Measurements from ENCODE around the gene GRAP2. TPM values are rescaled to one million over a fixed set of nuclear protein-coding genes. Genes with fewer than 3 reads are reported as not detected.

Gene GRAP2
- polyA plus RNA-seq, 3 donors: 0.05 to 4.2 (median 0.97) TPM

GRCh38 chr22:39960791-39961746, 60.2 kb downstream of the GRAP2 start:
- Mint-ChIP-seq H3K27ac (peak overlapping the region; percentile 60 to 93 (median 87)), H3K27me3 (ENCODE audit: low read depth in 3 of 3) (peaks cover 58 to 68% (median 61%) of the 10 kb centered on the region in 3 donors), H3K9me3 (peaks cover 0 to 18% (median 6%) of the 10 kb centered on the region in 7 donors), H3K4me1 (peaks cover 60% of the 10 kb centered on the region), H3K4me3 (peak overlapping the region; percentile 41 to 62), H3K36me3 (peaks cover 15 to 17% of the 10 kb centered on the region in 2 donors)
- H3K4me3 ChIP-seq (replicated peaks in 1 of 3; ENCODE audit: low read depth in 2 of 3, low read length in 3 of 3): peak overlapping the region in 1 of 3 experiments; percentile 51
- TF ChIP-seq, protein P1, sequence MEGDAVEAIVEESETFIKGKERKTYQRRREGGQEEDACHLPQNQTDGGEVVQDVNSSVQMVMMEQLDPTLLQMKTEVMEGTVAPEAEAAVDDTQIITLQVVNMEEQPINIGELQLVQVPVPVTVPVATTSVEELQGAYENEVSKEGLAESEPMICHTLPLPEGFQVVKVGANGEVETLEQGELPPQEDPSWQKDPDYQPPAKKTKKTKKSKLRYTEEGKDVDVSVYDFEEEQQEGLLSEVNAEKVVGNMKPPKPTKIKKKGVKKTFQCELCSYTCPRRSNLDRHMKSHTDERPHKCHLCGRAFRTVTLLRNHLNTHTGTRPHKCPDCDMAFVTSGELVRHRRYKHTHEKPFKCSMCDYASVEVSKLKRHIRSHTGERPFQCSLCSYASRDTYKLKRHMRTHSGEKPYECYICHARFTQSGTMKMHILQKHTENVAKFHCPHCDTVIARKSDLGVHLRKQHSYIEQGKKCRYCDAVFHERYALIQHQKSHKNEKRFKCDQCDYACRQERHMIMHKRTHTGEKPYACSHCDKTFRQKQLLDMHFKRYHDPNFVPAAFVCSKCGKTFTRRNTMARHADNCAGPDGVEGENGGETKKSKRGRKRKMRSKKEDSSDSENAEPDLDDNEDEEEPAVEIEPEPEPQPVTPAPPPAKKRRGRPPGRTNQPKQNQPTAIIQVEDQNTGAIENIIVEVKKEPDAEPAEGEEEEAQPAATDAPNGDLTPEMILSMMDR (IDR thresholded peaks at IDR 0.05): no peak
- no peak overlapping the region for H2AFZ ChIP-seq (ENCODE audit: insufficient read depth, low read depth, low read length, poor library complexity, severe bottlenecking)
- peak overlapping the region in 1 of 2 donors; percentile 73 for H3K27ac ChIP-seq (ENCODE audit: low read depth in 1 of 2, low read length in 2 of 2)
- peak overlapping the region; percentile 63 for H3K4me2 ChIP-seq (replicated peaks; ENCODE audit: extremely low read depth, low read length, poor library complexity, severe bottlenecking)
- no peaks in the 10 kb centered on the region for H3K9me3 ChIP-seq (replicated peaks in 1 of 2; ENCODE audit: control insufficient read depth in 1 of 2, insufficient read depth in 1 of 2, low read length in 2 of 2)
- no peaks in the 10 kb centered on the region for H3K36me3 ChIP-seq (replicated peaks in 1 of 2; ENCODE audit: control insufficient read depth in 1 of 2, insufficient read depth in 2 of 2, low read length in 2 of 2)
- intact Hi-C loops (cut with micrococcal nuclease): no loop called here
- H3K9ac ChIP-seq (ENCODE audit: insufficient read depth, low read length, poor library complexity, severe bottlenecking): no peak overlapping the region
- H4K20me1 ChIP-seq (ENCODE audit: insufficient read depth, low read length): no peaks in the 10 kb centered on the region
- no peaks in the 10 kb centered on the region for H3K79me2 ChIP-seq (ENCODE audit: insufficient read depth, low read length)
- WGBS (ENCODE audit: insufficient coverage): 14% methylated on average over 7 of the region's 13 CpGs
- peaks cover 31 to 65% of the 10 kb centered on the region in 2 donors for H3K27me3 ChIP-seq (ENCODE audit: control insufficient read depth in 2 of 2, insufficient read depth in 2 of 2, low read length in 2 of 2)
- H3K4me1 ChIP-seq (ENCODE audit: control insufficient read depth in 1 of 2, insufficient read depth in 2 of 2, low read length in 2 of 2): peaks cover 49 to 57% of the 10 kb centered on the region in 2 donors
- DNase-seq: peak; percentile 91 to 93 (median 91)

DNA sequence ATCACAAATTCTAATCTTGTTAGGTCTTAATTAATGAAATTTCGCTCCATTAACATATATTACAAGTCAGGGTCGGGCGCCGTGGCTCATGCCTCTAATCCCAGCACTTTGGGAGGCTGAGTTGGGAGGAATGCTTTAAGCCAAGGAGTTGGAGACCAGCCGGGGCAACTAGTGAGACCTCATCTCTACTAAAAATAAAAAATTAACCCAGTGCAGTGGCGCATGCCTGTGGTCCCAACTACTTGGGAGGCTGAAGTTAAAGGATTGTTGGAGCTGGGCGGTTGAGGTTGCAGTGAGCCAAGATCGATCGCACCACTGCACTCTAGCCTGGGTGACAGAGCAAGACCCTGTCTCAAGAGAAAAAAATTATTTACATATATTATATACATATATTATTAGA, 61.2 kb downstream of the GRAP2 start:
- Histone ChIP-seq H3K79me2 (ENCODE audit: insufficient read depth, low read length) (no peaks in the 10 kb centered on the region), H3K4me3 (replicated peaks in 1 of 3; ENCODE audit: low read depth in 2 of 3, low read length in 3 of 3) (peak overlapping the region in 1 of 3 experiments; percentile 51), H3K36me3 (replicated peaks in 1 of 2; ENCODE audit: control insufficient read depth in 1 of 2, insufficient read depth in 2 of 2, low read length in 2 of 2) (no peaks in the 10 kb centered on the region), H3K9me3 (replicated peaks in 1 of 2; ENCODE audit: control insufficient read depth in 1 of 2, insufficient read depth in 1 of 2, low read length in 2 of 2) (no peaks in the 10 kb centered on the region), H3K27ac (ENCODE audit: low read depth in 1 of 2, low read length in 2 of 2) (no peak overlapping the region), H3K9ac (ENCODE audit: insufficient read depth, low read length, poor library complexity, severe bottlenecking) (no peak overlapping the region), H3K4me2 (replicated peaks; ENCODE audit: extremely low read depth, low read length, poor library complexity, severe bottlenecking) (no peak overlapping the region), H2AFZ (ENCODE audit: insufficient read depth, low read depth, low read length, poor library complexity, severe bottlenecking) (no peak overlapping the region), H3K4me1 (ENCODE audit: control insufficient read depth in 1 of 2, insufficient read depth in 2 of 2, low read length in 2 of 2) (peaks cover 43 to 50% of the 10 kb centered on the region in 2 donors), H3K27me3 (ENCODE audit: control insufficient read depth in 2 of 2, insufficient read depth in 2 of 2, low read length in 2 of 2) (peaks cover 36 to 74% of the 10 kb centered on the region in 2 donors), H4K20me1 (ENCODE audit: insufficient read depth, low read length) (no peaks in the 10 kb centered on the region)
- peaks cover 15 to 17% of the 10 kb centered on the region in 2 donors for H3K36me3 Mint-ChIP-seq
- no peak for DNase-seq
- peaks cover 62 to 68% (median 67%) of the 10 kb centered on the region in 3 donors for H3K27me3 Mint-ChIP-seq (ENCODE audit: low read depth in 3 of 3)
- H3K4me3 Mint-ChIP-seq: peak overlapping the region in 1 of 2 donors; percentile 61
- intact Hi-C loops (cut with micrococcal nuclease): no loop called here
- H3K27ac Mint-ChIP-seq: peak overlapping the region; percentile 42 to 93 (median 75)
- TF ChIP-seq, protein P1 (IDR thresholded peaks at IDR 0.05): no peak
- H3K9me3 Mint-ChIP-seq: peaks cover 0 to 18% (median 6%) of the 10 kb centered on the region in 7 donors
- H3K4me1 Mint-ChIP-seq: peaks cover 53% of the 10 kb centered on the region
- no CpG with 5 or more reads among the region's 9 CpGs for WGBS (ENCODE audit: insufficient coverage)

Data from CD14-positive monocyte (primary cell).